Thoracic aorta (tissue), 2 donors: ENCODE data around the gene AK9. TPM values are rescaled to one million over a fixed set of nuclear protein-coding genes. Genes with fewer than 3 reads are reported as not detected.

ENCODE experiments used
- ATAC-seq: fragments of 150-250 bp; one replicate; pipeline ENCODE4 v1.8.0; 2017; ENCODE audit warnings: low read depth; ENCODE audit not compliant: insufficient number of reproducible peaks, low FRiP score
- DNase-seq: peaks from one replicate; pipeline ENCODE4 v3.0.0-alpha.2; 2020; ENCODE audit warnings: low spot score
- H3K27ac ChIP-seq, 2 donors: fragments of 200-600 bp; sonication (generic); 1 replicate in 1 of 2; 2 replicates in 1 of 2; pipeline ENCODE4 v1.5.1; 2016; ENCODE audit warnings: mild to moderate bottlenecking in 2 of 2, moderate library complexity in 2 of 2
- H3K27me3 ChIP-seq: fragments of 200-600 bp; sonication (generic); replicated peaks from 2 replicates; pipeline ENCODE4 v1.6.0; 2016; ENCODE audit warnings: mild to moderate bottlenecking; ENCODE audit not compliant: insufficient read depth
- H3K36me3 ChIP-seq: fragments of 200-600 bp; sonication (generic); one replicate; pipeline ENCODE4 v1.5.1; 2016
- H3K4me1 ChIP-seq, 2 donors: fragments of 200-600 bp; sonication (generic); 1 replicate in 1 of 2; 2 replicates in 1 of 2; pipeline versions ENCODE4 v1.5.1 to v1.6.0; 2016; ENCODE audit warnings: low read depth in 2 of 2, mild to moderate bottlenecking in 1 of 2; ENCODE audit not compliant: control insufficient read depth in 1 of 2
- H3K4me3 ChIP-seq: fragments of 200-600 bp; sonication (generic); 2 replicates; pipeline ENCODE4 v1.5.1; 2016; ENCODE audit warnings: mild to moderate bottlenecking
- H3K9me3 ChIP-seq: fragments of 200-600 bp; sonication (generic); 2 replicates; pipeline ENCODE4 v1.5.1; 2016
- CTCF ChIP-seq: fragments of 200-600 bp; sonication (generic); IDR thresholded peaks from one replicate; pipeline ENCODE4 v1.5.1; 2019; ENCODE audit warnings: antibody characterized with exemption
- total RNA-seq, 2 donors: library from RNA; depleted of rRNA; stranded (reverse); fragments of >200 nt; gene quantifications; one replicate each; pipeline versions ENCODE4 v1.1.0 to v1.2.3, GENCODE V29; 2016

Gene AK9
- total RNA-seq, 2 donors from 2014 or later, result 12.5 to 12.8 TPM

- ATAC-seq (no peak), DNase-seq (no peak)
- Histone ChIP-seq H3K4me1 (peaks cover 5 to 36% of the 10 kb centered on the region in 2 donors), H3K4me3 (no peak overlapping the region), H3K27me3 (no peaks in the 10 kb centered on the region), H3K27ac (no peak overlapping the region), H3K36me3 (peaks cover 47% of the 10 kb centered on the region), H3K9me3 (no peaks in the 10 kb centered on the region)
- TF ChIP-seq CTCF, result no peak
Measured at GRCh38 chr6:109474995-109475394, 216.0 kb downstream of the AK9 start.

GRCh38 chr6:109473120-109473519 lies 217.9 kb downstream of the AK9 start:
- Histone ChIP-seq H3K27me3 (no peaks in the 10 kb centered on the region), H3K4me1 (peaks cover 0 to 17% of the 10 kb centered on the region in 2 donors), H3K4me3 (no peak overlapping the region), H3K36me3 (peaks cover 47% of the 10 kb centered on the region), H3K27ac (no peak overlapping the region), H3K9me3 (no peaks in the 10 kb centered on the region)
- no peak for TF ChIP-seq CTCF
- ATAC-seq, result no peak
- no peak for DNase-seq

GRCh38 chr6:109472132-109472995 lies 218.6 kb downstream of the AK9 start:
- no peak overlapping the region for H3K4me3 ChIP-seq
- H3K9me3 ChIP-seq, result no peaks in the 10 kb centered on the region
- no peaks in the 10 kb centered on the region for H3K27me3 ChIP-seq
- TF ChIP-seq CTCF, result no peak
- no peak overlapping the region for H3K27ac ChIP-seq
- no peak for DNase-seq
- H3K4me1 ChIP-seq, result peaks cover 0 to 9% of the 10 kb centered on the region in 2 donors
- no peak for ATAC-seq
- peaks cover 51% of the 10 kb centered on the region for H3K36me3 ChIP-seq

- H3K36me3 ChIP-seq, result peaks cover 52% of the 10 kb centered on the region
- H3K27me3 ChIP-seq, result no peaks in the 10 kb centered on the region
- no peaks in the 10 kb centered on the region for H3K4me1 ChIP-seq
- no peak for TF ChIP-seq CTCF
- ATAC-seq (no peak), DNase-seq (no peak)
- H3K4me3 ChIP-seq, result no peak overlapping the region
- no peaks in the 10 kb centered on the region for H3K9me3 ChIP-seq
- H3K27ac ChIP-seq, result no peak overlapping the region
Measured at GRCh38 chr6:109471105-109471810, 219.7 kb downstream of the AK9 start.

- H3K9me3 ChIP-seq, result no peaks in the 10 kb centered on the region
Measured at GRCh38 chr6:109469591-109470189, 221.3 kb downstream of the AK9 start.

More at GRCh38 chr6:109469591-109470189, 221.3 kb downstream of the AK9 start:
- DNase-seq (no peak), ATAC-seq (no peak)
- Histone ChIP-seq H3K27me3 (no peaks in the 10 kb centered on the region), H3K36me3 (peaks cover 51% of the 10 kb centered on the region), H3K4me3 (no peak overlapping the region), H3K4me1 (no peaks in the 10 kb centered on the region), H3K27ac (no peak overlapping the region)
- no peak for TF ChIP-seq CTCF
